ENCODE data around the gene PHRF1.
"Not testable (repeated sequence)": the region's sequence is repeated elsewhere in the genome, so short reads cannot be mapped to it uniquely, and the experiment has no call there.

The PHRF1 gene

GRCh38 chr11:653837-654236 lies 77.6 kb downstream of the PHRF1 start:
- Histone ChIP-seq H3K36me3 (peaks cover 37% of the 10 kb centered on the region), H3K27ac (no peak overlapping the region), H3K9me3 (no peaks in the 10 kb centered on the region), H3K4me1 (ENCODE audit: control insufficient read depth in 1 of 2, insufficient read depth in 1 of 2, low read depth in 1 of 2, low read length in 1 of 2) (no peaks in the 10 kb centered on the region), H3K27me3 (no peaks in the 10 kb centered on the region), H3K4me3 (ENCODE audit: low read depth in 1 of 2, low read length in 1 of 2) (no peak overlapping the region)
- TF ChIP-seq, protein P1, sequence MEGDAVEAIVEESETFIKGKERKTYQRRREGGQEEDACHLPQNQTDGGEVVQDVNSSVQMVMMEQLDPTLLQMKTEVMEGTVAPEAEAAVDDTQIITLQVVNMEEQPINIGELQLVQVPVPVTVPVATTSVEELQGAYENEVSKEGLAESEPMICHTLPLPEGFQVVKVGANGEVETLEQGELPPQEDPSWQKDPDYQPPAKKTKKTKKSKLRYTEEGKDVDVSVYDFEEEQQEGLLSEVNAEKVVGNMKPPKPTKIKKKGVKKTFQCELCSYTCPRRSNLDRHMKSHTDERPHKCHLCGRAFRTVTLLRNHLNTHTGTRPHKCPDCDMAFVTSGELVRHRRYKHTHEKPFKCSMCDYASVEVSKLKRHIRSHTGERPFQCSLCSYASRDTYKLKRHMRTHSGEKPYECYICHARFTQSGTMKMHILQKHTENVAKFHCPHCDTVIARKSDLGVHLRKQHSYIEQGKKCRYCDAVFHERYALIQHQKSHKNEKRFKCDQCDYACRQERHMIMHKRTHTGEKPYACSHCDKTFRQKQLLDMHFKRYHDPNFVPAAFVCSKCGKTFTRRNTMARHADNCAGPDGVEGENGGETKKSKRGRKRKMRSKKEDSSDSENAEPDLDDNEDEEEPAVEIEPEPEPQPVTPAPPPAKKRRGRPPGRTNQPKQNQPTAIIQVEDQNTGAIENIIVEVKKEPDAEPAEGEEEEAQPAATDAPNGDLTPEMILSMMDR (IDR thresholded peaks at IDR 0.05): no peak

DNA sequence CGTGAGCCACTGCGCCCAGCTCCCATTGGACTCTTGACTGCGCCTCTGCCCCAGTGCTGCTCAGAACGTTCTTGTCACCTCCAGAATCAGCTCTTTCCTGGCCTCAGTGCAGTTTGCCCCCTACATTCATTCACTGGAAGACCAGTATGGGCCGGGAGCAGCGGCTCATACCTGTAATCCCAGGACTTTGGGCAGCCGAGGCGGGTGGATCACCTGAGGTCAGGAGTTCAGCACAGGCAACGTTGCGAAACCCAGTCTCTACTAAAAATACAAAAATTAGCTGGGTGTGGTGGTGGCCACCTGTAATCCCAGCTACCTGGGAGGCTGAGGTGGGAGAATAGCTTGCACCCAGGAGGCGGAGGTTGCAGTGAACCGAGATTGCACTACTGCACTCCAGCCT lies 78.2 kb downstream of the PHRF1 start:
- not testable (repeated sequence) for H3K27me3 ChIP-seq; H3K9me3 ChIP-seq; H3K27ac ChIP-seq; H3K4me3 ChIP-seq (ENCODE audit: low read depth in 1 of 2, low read length in 1 of 2); H3K4me1 ChIP-seq (ENCODE audit: control insufficient read depth in 1 of 2, insufficient read depth in 1 of 2, low read depth in 1 of 2, low read length in 1 of 2)
- H3K36me3 ChIP-seq: peaks cover 41% of the 10 kb centered on the region

DNA sequence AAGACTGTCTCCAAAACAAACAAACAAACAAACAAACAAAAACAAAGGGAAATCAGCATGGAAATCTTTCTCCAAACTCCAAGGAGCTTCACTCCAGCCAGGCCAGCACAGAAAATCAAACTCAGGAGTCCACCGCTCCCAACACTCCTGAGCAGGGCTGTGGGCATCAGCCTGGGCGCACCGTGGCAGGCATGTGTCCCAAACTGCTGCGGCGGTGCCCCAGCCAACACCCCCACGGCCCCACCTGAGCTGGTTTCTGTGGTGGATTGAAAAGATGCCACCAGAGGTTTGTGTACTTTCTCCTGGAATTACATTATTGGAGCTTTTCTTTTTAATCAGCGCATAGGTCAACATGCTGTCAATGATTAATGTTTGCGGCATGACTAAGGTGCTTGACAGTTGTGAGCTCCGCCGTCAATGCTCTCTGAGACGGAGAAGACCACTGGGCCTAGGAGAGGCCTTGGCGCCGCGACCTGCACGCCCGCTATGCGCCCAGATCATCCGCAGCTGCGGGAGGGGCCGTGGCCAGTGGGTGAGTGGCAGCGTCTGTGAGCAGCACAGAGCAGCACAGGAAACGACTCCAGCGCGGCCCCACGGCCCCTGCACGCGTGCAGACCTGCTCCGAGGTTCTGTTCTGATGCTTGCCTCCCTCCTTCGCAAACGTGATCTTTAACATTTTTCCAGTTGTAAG lies 78.9 kb downstream of the PHRF1 start:
- TF ChIP-seq, protein P1 (IDR thresholded peaks at IDR 0.05): no peak
- Histone ChIP-seq H3K27me3 (no peaks in the 10 kb centered on the region), H3K36me3 (peaks cover 48% of the 10 kb centered on the region), H3K4me1 (ENCODE audit: control insufficient read depth in 1 of 2, insufficient read depth in 1 of 2, low read depth in 1 of 2, low read length in 1 of 2) (no peaks in the 10 kb centered on the region), H3K4me3 (ENCODE audit: low read depth in 1 of 2, low read length in 1 of 2) (no peak overlapping the region), H3K9me3 (no peaks in the 10 kb centered on the region), H3K27ac (no peak overlapping the region)

- Histone ChIP-seq H3K9me3 (no peaks in the 10 kb centered on the region), H3K36me3 (peaks cover 45% of the 10 kb centered on the region), H3K4me1 (ENCODE audit: control insufficient read depth in 1 of 2, insufficient read depth in 1 of 2, low read depth in 1 of 2, low read length in 1 of 2) (no peaks in the 10 kb centered on the region), H3K27me3 (no peaks in the 10 kb centered on the region), H3K4me3 (ENCODE audit: low read depth in 1 of 2, low read length in 1 of 2) (no peak overlapping the region), H3K27ac (no peak overlapping the region)
- TF ChIP-seq, protein P1 (IDR thresholded peaks at IDR 0.05): no peak
These were observed 80.2 kb downstream of the PHRF1 start for GRCh38 chr11:656426-656825.

- H3K4me1 ChIP-seq (ENCODE audit: control insufficient read depth in 1 of 2, insufficient read depth in 1 of 2, low read depth in 1 of 2, low read length in 1 of 2): no peaks in the 10 kb centered on the region
- TF ChIP-seq, protein P1 (IDR thresholded peaks at IDR 0.05): no peak
- no peak overlapping the region for H3K4me3 ChIP-seq (ENCODE audit: low read depth in 1 of 2, low read length in 1 of 2)
- no peak overlapping the region for H3K27ac ChIP-seq
- H3K27me3 ChIP-seq: no peaks in the 10 kb centered on the region
- no peaks in the 10 kb centered on the region for H3K9me3 ChIP-seq
- peaks cover 44% of the 10 kb centered on the region for H3K36me3 ChIP-seq
These were observed 80.6 kb downstream of the PHRF1 start for GRCh38 chr11:656866-657265.

- Histone ChIP-seq H3K36me3 (peaks cover 39% of the 10 kb centered on the region), H3K4me3 (ENCODE audit: low read depth in 1 of 2, low read length in 1 of 2) (no peak overlapping the region), H3K27me3 (no peaks in the 10 kb centered on the region), H3K27ac (no peak overlapping the region), H3K9me3 (no peaks in the 10 kb centered on the region), H3K4me1 (ENCODE audit: control insufficient read depth in 1 of 2, insufficient read depth in 1 of 2, low read depth in 1 of 2, low read length in 1 of 2) (no peaks in the 10 kb centered on the region)
- TF ChIP-seq, protein P1 (IDR thresholded peaks at IDR 0.05): no peak
These were observed 81.4 kb downstream of the PHRF1 start for GRCh38 chr11:657691-658126.
